SK-N-SH (cell line): ENCODE results near the gene SYNE2. TPM values are rescaled to one million over a fixed set of nuclear protein-coding genes. Genes with fewer than 3 reads are reported as not detected.

Source experiments
- CTCF ChIA-PET: fragments of 300-600, 350-600 bp; formaldehyde crosslinking; extraction: SDS; loops from one replicate; lab custom pipeline; 2021; lab: Yijun Ruan, JAX
- POLR2A ChIA-PET: fragments of 350-600 bp; sonication (Branson Sonifier 250); formaldehyde crosslinking; extraction: SDS; loops from one replicate; lab custom pipeline; 2020; ENCODE audit warnings: antibody characterized with exemption, inconsistent platforms; lab: Yijun Ruan, JAX
- DNase-seq: peaks from one replicate; pipeline ENCODE4 v3.0.0; 2012
- H2AFZ ChIP-seq: fragments of 200-600 bp; sonication (generic); 2 replicates; pipeline ENCODE4 v1.8.1; 2016; ENCODE audit warnings: antibody characterized with exemption, mild to moderate bottlenecking, low read depth
- H3F3A ChIP-seq: fragments of 200-600 bp; sonication (generic); replicated peaks from 2 replicates; pipeline ENCODE3; 2016; ENCODE audit warnings: antibody characterized with exemption, mild to moderate bottlenecking; ENCODE audit not compliant: insufficient read depth
- H3K27ac ChIP-seq, 2 experiments: fragments of 200-500 bp in 1 of 2; fragments of 200-600 bp in 1 of 2; sonication (Bioruptor generic) in 1 of 2; sonication (generic), shearing (Covaris generic) in 1 of 2; 2 replicates each; pipeline versions ENCODE4 v1.5.1 to v1.6.1; 2014 to 2016; ENCODE audit warnings: low read depth in 2 of 2, inconsistent platforms in 1 of 2, low read length in 1 of 2, mild to moderate bottlenecking in 1 of 2, mixed read lengths in 1 of 2
- H3K27me3 ChIP-seq: fragments of 200-600 bp; sonication (generic), shearing (Covaris generic); 2 replicates; pipeline ENCODE4 v1.6.1; 2016; ENCODE audit warnings: mixed run types; ENCODE audit not compliant: insufficient read depth
- H3K36me3 ChIP-seq, 2 experiments: fragments of 200-500 bp in 1 of 2; fragments of 200-600 bp in 1 of 2; sonication (Bioruptor generic) in 1 of 2; sonication (generic) in 1 of 2; replicated peaks in 1 of 2; 2 replicates each; pipeline versions ENCODE3 to v1.5.1; 2014 to 2016; ENCODE audit warnings: low read length in 1 of 2, mild to moderate bottlenecking in 1 of 2; ENCODE audit not compliant: insufficient read depth in 2 of 2, control insufficient read depth in 1 of 2
- H3K4me1 ChIP-seq, 2 experiments: fragments of 200-500 bp in 1 of 2; fragments of 200-600 bp in 1 of 2; sonication (Bioruptor generic) in 1 of 2; sonication (generic), shearing (Covaris generic) in 1 of 2; 2 replicates each; pipeline versions ENCODE4 v1.5.1 to v1.6.1; 2014 to 2016; ENCODE audit warnings: low read depth in 1 of 2, low read length in 1 of 2, mixed run types in 1 of 2; ENCODE audit not compliant: insufficient read depth in 2 of 2, control insufficient read depth in 1 of 2
- H3K4me2 ChIP-seq: fragments of 200-600 bp; sonication (generic), shearing (Covaris generic); 2 replicates; pipeline ENCODE4 v1.6.1; 2017; ENCODE audit warnings: mixed run types
- H3K4me3 ChIP-seq, 2 experiments: fragments of 200-500 bp in 1 of 2; fragments of 200-600 bp in 1 of 2; sonication (Bioruptor generic) in 1 of 2; sonication (generic), shearing (Covaris generic) in 1 of 2; 2 replicates each; pipeline versions ENCODE4 v1.5.1 to v1.8.1; 2014 to 2016; ENCODE audit warnings: low read depth in 2 of 2, inconsistent platforms in 1 of 2, low read length in 1 of 2, mild to moderate bottlenecking in 1 of 2, mixed read lengths in 1 of 2, moderate library complexity in 1 of 2
- H3K79me2 ChIP-seq: fragments of 200-600 bp; sonication (generic); 2 replicates; pipeline ENCODE4 v1.8.1; 2017; ENCODE audit warnings: mild to moderate bottlenecking; ENCODE audit not compliant: insufficient read depth
- H3K9ac ChIP-seq: fragments of 200-600 bp; sonication (generic); 2 replicates; pipeline ENCODE4 v1.6.1; 2017; ENCODE audit warnings: mixed run types
- H3K9me2 ChIP-seq: fragments of 200-600 bp; sonication (generic); 2 replicates; pipeline ENCODE4 v1.6.1; 2017; ENCODE audit warnings: mixed run types
- H3K9me3 ChIP-seq: fragments of 200-600 bp; sonication (generic); 2 replicates; pipeline ENCODE4 v1.6.1; 2017; ENCODE audit warnings: mixed run types, mild to moderate bottlenecking, moderate library complexity
- H4K20me1 ChIP-seq: fragments of 200-600 bp; sonication (generic); 2 replicates; pipeline ENCODE4 v1.6.1; 2017; ENCODE audit warnings: mild to moderate bottlenecking, mixed run types; ENCODE audit not compliant: insufficient read depth
- CHD2 ChIP-seq: fragments of 150-350 bp; IDR thresholded peaks from 2 replicates; pipeline ENCODE4 v1.6.1; 2018; ENCODE audit warnings: low read length; ENCODE audit not compliant: partially characterized antibody
- CTCF ChIP-seq: fragments of 200-600 bp; sonication (generic); IDR thresholded peaks from 2 replicates; pipeline ENCODE4 v1.6.1; 2017; ENCODE audit warnings: antibody characterized with exemption, mild to moderate bottlenecking, moderate library complexity
- EP300 ChIP-seq, 2 experiments: IDR thresholded peaks; 2 replicates each; pipeline versions ENCODE4 v1.4.0 to v1.6.1; 2012; ENCODE audit warnings: borderline replicate concordance in 1 of 2, low read depth in 1 of 2, low read length in 1 of 2
- IRF3 ChIP-seq: fragments of 150-350 bp; IDR thresholded peaks from 2 replicates; pipeline ENCODE4 v1.6.1; 2016; ENCODE audit warnings: mild to moderate bottlenecking, low read depth, low read length
- MEF2A ChIP-seq: IDR thresholded peaks from 2 replicates; pipeline ENCODE4 v1.4.0; 2012; ENCODE audit warnings: low read depth, borderline replicate concordance
- NFIC ChIP-seq: IDR thresholded peaks from 2 replicates; pipeline ENCODE4 v1.4.0; 2012; ENCODE audit warnings: borderline replicate concordance
- YY1 ChIP-seq: IDR thresholded peaks from 2 replicates; pipeline ENCODE4 v1.4.0; 2012; ENCODE audit warnings: low read depth, mild to moderate bottlenecking
- WGBS: methylation state at CpG from one replicate; pipeline ENCODE4 v1.1.6; 2017; ENCODE audit warnings: low lambda C conversion rate; 5-methylcytosine and 5-hydroxymethylcytosine counted together
- polyA plus RNA-seq, 3 experiments: library from polyadenylated mRNA; depleted of rRNA; stranded (reverse); fragments of >200 nt; gene quantifications; 2 replicates each; pipeline ENCODE4 v1.2.3, GENCODE V29; 2012
- TF ChIP-seq, protein P1 (sequence below): IDR thresholded peaks from 2 replicates; pipeline ENCODE4 v1.6.1; 2012; ENCODE audit warnings: mild to moderate bottlenecking, low read depth, low read length, moderate library complexity

SYNE2 gene
- polyA plus RNA-seq, 1 of the 3 experiments (the other 2 are of a cell fraction), result 7.1 TPM

GRCh38 chr14:63908667-63909264 lies 56.0 kb downstream of the SYNE2 start:
- H4K20me1 ChIP-seq, result no peaks in the 10 kb centered on the region
- peak overlapping the region; percentile 71 for H3K4me2 ChIP-seq
- ChIA-PET CTCF (interaction anchor here (1.3 kb wide), 1 partner anchor 19 kb away, joined by 3 read pairs; no protein-coding TSS in a partner anchor), POLR2A (interaction anchor here (0.6 kb wide), 1 partner anchor 282 kb away, joined by 3 read pairs; no protein-coding TSS in a partner anchor)
- WGBS, result 86% methylated on average over 4 of the region's 4 CpGs
- no peaks in the 10 kb centered on the region for H3K9me3 ChIP-seq
- H3K4me3 ChIP-seq, result peak overlapping the region in 1 of 2 experiments; percentile 20; a peak in 1 of 4 replicates
- no peaks in the 10 kb centered on the region for H3F3A ChIP-seq
- peaks cover 11 to 20% of the 10 kb centered on the region in 2 experiments for H3K4me1 ChIP-seq
- no peak overlapping the region; the same call in 1 of the 2 replicates for H3K9ac ChIP-seq
- H3K9me2 ChIP-seq, result no peaks in the 10 kb centered on the region
- peak overlapping the region; percentile 75 for H2AFZ ChIP-seq
- peak overlapping the region in 1 of 2 experiments; percentile 11; a peak in 1 of 4 replicates for H3K27ac ChIP-seq
- H3K27me3 ChIP-seq, result no peaks in the 10 kb centered on the region
- TF ChIP-seq CTCF, result no peak
- TF ChIP-seq CHD2, result no peak
- no peak for TF ChIP-seq MEF2A
- no peak for TF ChIP-seq YY1
- TF ChIP-seq, protein P1, sequence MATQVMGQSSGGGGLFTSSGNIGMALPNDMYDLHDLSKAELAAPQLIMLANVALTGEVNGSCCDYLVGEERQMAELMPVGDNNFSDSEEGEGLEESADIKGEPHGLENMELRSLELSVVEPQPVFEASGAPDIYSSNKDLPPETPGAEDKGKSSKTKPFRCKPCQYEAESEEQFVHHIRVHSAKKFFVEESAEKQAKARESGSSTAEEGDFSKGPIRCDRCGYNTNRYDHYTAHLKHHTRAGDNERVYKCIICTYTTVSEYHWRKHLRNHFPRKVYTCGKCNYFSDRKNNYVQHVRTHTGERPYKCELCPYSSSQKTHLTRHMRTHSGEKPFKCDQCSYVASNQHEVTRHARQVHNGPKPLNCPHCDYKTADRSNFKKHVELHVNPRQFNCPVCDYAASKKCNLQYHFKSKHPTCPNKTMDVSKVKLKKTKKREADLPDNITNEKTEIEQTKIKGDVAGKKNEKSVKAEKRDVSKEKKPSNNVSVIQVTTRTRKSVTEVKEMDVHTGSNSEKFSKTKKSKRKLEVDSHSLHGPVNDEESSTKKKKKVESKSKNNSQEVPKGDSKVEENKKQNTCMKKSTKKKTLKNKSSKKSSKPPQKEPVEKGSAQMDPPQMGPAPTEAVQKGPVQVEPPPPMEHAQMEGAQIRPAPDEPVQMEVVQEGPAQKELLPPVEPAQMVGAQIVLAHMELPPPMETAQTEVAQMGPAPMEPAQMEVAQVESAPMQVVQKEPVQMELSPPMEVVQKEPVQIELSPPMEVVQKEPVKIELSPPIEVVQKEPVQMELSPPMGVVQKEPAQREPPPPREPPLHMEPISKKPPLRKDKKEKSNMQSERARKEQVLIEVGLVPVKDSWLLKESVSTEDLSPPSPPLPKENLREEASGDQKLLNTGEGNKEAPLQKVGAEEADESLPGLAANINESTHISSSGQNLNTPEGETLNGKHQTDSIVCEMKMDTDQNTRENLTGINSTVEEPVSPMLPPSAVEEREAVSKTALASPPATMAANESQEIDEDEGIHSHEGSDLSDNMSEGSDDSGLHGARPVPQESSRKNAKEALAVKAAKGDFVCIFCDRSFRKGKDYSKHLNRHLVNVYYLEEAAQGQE, result no peak
- no peak for TF ChIP-seq IRF3
- no peak for DNase-seq
- H3K79me2 ChIP-seq, result no peaks in the 10 kb centered on the region; the same call in 1 of the 2 replicates
- H3K36me3 ChIP-seq, result no peaks in the 10 kb centered on the region

DNA sequence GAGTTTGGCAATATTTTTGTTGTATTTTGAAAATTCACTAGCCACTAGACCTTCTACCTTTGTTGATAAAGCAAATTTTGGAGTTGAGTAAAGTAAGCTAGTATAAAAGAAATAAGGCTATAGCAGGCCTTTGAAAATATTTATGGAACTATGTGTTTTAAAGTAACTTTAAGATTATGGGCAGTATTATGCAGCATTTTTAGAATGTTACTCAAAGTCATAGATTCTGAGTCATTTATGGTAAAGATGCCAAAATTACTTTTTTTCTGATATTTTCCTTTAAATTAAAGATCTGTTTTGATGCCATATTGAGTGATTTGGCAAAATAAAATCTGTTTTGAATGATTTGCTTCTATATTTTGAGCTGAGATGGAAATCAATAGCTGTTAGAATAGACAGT lies 57.2 kb downstream of the SYNE2 start:
- TF ChIP-seq EP300 (IDR thresholded peaks at IDR 0.05; ENCODE audit: borderline replicate concordance in 1 of 2, low read depth in 1 of 2, low read length in 1 of 2) (no peak), NFIC (peak; percentile 42; the same call in 1 of the 2 replicates)
- H3K9ac ChIP-seq, result no peak overlapping the region
- no peaks in the 10 kb centered on the region for H3K36me3 ChIP-seq
- peak overlapping the region; percentile 42 for H3K4me2 ChIP-seq
- no peaks in the 10 kb centered on the region for H4K20me1 ChIP-seq
- no peaks in the 10 kb centered on the region for H3K9me2 ChIP-seq
- no peak overlapping the region for H3K4me3 ChIP-seq
- no peaks in the 10 kb centered on the region; the same call in 1 of the 2 replicates for H3K79me2 ChIP-seq
- H3K4me1 ChIP-seq, result peaks cover 11 to 20% of the 10 kb centered on the region in 2 experiments
- no peaks in the 10 kb centered on the region for H3F3A ChIP-seq
- POLR2A ChIA-PET, result no interaction called here
- H3K9me3 ChIP-seq, result no peaks in the 10 kb centered on the region
- DNase-seq, result no peak
- H2AFZ ChIP-seq, result 0 out of 2 replicates have a peak overlapping the region, but pooled peaks have one; percentile 53
- H3K27me3 ChIP-seq, result no peaks in the 10 kb centered on the region
- CTCF ChIA-PET, result interaction anchor here (0.8 kb wide), 1 partner anchor 24 kb away, joined by 3 read pairs; no protein-coding TSS in a partner anchor
- peak overlapping the region; percentile 43 to 86 for H3K27ac ChIP-seq
